GM18870 (cell line): ENCODE results near the gene HS2ST1.

Experiments
- ATAC-seq: cut with Tn5 transposase; IDR thresholded peaks from one replicate; pipeline ENCODE4 v1.9.1; 2021; ENCODE audit warnings: moderate library complexity; ENCODE audit not compliant: unreplicated experiment

Gene HS2ST1

GRCh38 chr1:87155170-87155569, 240.7 kb downstream of the HS2ST1 start:
- ATAC-seq, result no peak

- no peak for ATAC-seq
Observed at GRCh38 chr1:87155648-87156047, 241.2 kb downstream of the HS2ST1 start.

- ATAC-seq, result no peak
Observed at GRCh38 chr1:87156124-87156523, 241.7 kb downstream of the HS2ST1 start.

- no peak for ATAC-seq
Observed at GRCh38 chr1:87159378-87159915, 245.0 kb downstream of the HS2ST1 start.
